HL-60 (cell line): ENCODE data around the gene MAD1L1.

Experiments
- CTCF ChIP-seq: IDR thresholded peaks from one replicate; pipeline ENCODE4 v1.5.1; 2011; ENCODE audit warnings: low read length, control low read depth, inconsistent platforms; ENCODE audit not compliant: insufficient read depth
- REST ChIP-seq: IDR thresholded peaks from 2 replicates; pipeline ENCODE4 v1.6.1; 2012; ENCODE audit warnings: low read depth; ENCODE audit not compliant: insufficient replicate concordance

GRCh38 chr7:1812509-1813393 lies 420.0 kb downstream of the MAD1L1 start:
- TF ChIP-seq REST (no peak), CTCF (peak; percentile 19)
